ENCODE results near the gene DOCK8. TPM values are rescaled to one million over a fixed set of nuclear protein-coding genes. Genes with fewer than 3 reads are reported as not detected.

The DOCK8 gene
- total RNA-seq, 1 experiment from 2014 or later, result 1.4 TPM

- Histone ChIP-seq H3K56ac (ENCODE audit: insufficient read length, low read depth, low read length) (no peak overlapping the region), H3K79me1 (ENCODE audit: insufficient read depth, low read depth, low read length, poor library complexity, severe bottlenecking) (no peaks in the 10 kb centered on the region), H3K4ac (ENCODE audit: low read depth, low read length) (no peak overlapping the region), H3K4me1 (ENCODE audit: insufficient read depth, low read length) (peaks cover 3% of the 10 kb centered on the region; the same call in 1 of the 2 replicates), H4K91ac (ENCODE audit: insufficient read length, low read depth, low read length) (no peak overlapping the region), H2AFZ (ENCODE audit: low read length) (no peak overlapping the region), H4K8ac (replicated peaks; ENCODE audit: insufficient read length, low read depth, low read length) (no peak overlapping the region), H2BK5ac (ENCODE audit: insufficient read length, low read length) (no peak overlapping the region), H3K23me2 (ENCODE audit: insufficient read length, low read depth, low read length, poor library complexity, severe bottlenecking) (no peaks in the 10 kb centered on the region), H3K9ac (ENCODE audit: extremely low read depth, insufficient read length, low read length) (no peak overlapping the region), H3K14ac (ENCODE audit: insufficient read depth, low read length) (no peak overlapping the region; the same call in 1 of the 2 replicates), H3K27ac (ENCODE audit: insufficient read length, low read depth, low read length) (no peak overlapping the region), H4K5ac (ENCODE audit: insufficient read length, low read depth, low read length) (no peak overlapping the region), H2BK120ac (ENCODE audit: low read depth, low read length, poor library complexity, severe bottlenecking) (no peak overlapping the region), H3K23ac (ENCODE audit: insufficient read length, low read depth, low read length) (no peak overlapping the region), H4K20me1 (ENCODE audit: control insufficient read depth, insufficient read depth, insufficient read length) (no peaks in the 10 kb centered on the region), H2BK15ac (ENCODE audit: low read depth, low read length) (no peak overlapping the region), H3T11ph (ENCODE audit: low read length) (no peak overlapping the region), H3K9me3 (ENCODE audit: control insufficient read depth, low read depth, low read length) (no peaks in the 10 kb centered on the region), H3K18ac (ENCODE audit: insufficient read length, low read depth, low read length) (no peak overlapping the region), H3K79me2 (ENCODE audit: insufficient read depth, low read length) (no peaks in the 10 kb centered on the region), H2BK20ac (ENCODE audit: low read depth, low read length, poor library complexity, severe bottlenecking) (no peak overlapping the region), H2BK12ac (ENCODE audit: insufficient read length, low read depth, low read length) (no peak overlapping the region), H2AK5ac (ENCODE audit: insufficient read length, low read length) (no peak overlapping the region), H3K27me3 (ENCODE audit: insufficient read depth, low read length) (no peaks in the 10 kb centered on the region), H3K4me2 (ENCODE audit: insufficient read depth, insufficient read length, low read length) (no peak overlapping the region)
- Mint-ChIP-seq H3K36me3 (ENCODE audit: insufficient read depth in 1 of 3, low read depth in 3 of 3) (no peaks in the 10 kb centered on the region), H3K4me1 (peaks cover 4 to 9% of the 10 kb centered on the region in 2 experiments; a peak in 3 of 4 replicates), H3K4me3 (no peak overlapping the region), H3K27me3 (ENCODE audit: low read depth) (no peaks in the 10 kb centered on the region), H3K27ac (no peak overlapping the region), H3K9me3 (no peaks in the 10 kb centered on the region)
- DNase-seq, result no peak
- no CpG with 5 or more reads among the region's 6 CpGs for WGBS (ENCODE audit: extremely low coverage, insufficient read length, low lambda C conversion rate)
- TF ChIP-seq, protein P1, sequence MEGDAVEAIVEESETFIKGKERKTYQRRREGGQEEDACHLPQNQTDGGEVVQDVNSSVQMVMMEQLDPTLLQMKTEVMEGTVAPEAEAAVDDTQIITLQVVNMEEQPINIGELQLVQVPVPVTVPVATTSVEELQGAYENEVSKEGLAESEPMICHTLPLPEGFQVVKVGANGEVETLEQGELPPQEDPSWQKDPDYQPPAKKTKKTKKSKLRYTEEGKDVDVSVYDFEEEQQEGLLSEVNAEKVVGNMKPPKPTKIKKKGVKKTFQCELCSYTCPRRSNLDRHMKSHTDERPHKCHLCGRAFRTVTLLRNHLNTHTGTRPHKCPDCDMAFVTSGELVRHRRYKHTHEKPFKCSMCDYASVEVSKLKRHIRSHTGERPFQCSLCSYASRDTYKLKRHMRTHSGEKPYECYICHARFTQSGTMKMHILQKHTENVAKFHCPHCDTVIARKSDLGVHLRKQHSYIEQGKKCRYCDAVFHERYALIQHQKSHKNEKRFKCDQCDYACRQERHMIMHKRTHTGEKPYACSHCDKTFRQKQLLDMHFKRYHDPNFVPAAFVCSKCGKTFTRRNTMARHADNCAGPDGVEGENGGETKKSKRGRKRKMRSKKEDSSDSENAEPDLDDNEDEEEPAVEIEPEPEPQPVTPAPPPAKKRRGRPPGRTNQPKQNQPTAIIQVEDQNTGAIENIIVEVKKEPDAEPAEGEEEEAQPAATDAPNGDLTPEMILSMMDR (conservative IDR thresholded peaks at IDR 0.05), result no peak
Measured at GRCh38 chr9:456365-456764, 241.7 kb downstream of the DOCK8 start.
